Stimulated activated CD4-positive, alpha-beta T cell treated with anti-CD3 and anti-CD28 coated beads, TNF-alpha, amount 100 ng/mL, for 4 hours (primary cell): ENCODE data around the gene TMEM174.
"Not testable (repeated sequence)": the region's sequence is repeated elsewhere in the genome, so short reads cannot be mapped to it uniquely, and the experiment has no call there.

ENCODE experiments used
- DNase-seq, 3 experiments: peaks; one replicate each; pipeline ENCODE4 v3.0.0-alpha.2; 2020; ENCODE audit warnings: low read depth in 3 of 3

The TMEM174 gene

DNA sequence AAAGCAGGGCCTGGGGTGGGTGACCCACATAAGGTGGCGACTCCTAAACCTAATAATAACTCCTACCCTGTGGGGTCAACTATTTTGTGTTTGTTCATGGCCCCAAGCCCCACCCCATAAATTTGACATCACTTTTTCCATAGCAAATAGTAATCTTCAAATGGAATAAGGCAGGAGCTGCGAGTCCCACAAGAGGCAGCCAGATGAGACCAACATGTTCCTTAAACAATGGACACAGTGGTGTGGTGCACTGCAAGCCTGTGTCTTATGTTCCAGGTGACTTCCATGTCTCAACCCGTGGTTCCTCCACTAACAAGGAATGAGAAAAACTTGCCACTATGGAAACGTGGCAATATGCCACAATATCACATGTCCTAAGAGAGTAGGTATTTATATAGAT is 20.6 kb downstream of the TMEM174 start:
- DNase-seq = no peak

DNA sequence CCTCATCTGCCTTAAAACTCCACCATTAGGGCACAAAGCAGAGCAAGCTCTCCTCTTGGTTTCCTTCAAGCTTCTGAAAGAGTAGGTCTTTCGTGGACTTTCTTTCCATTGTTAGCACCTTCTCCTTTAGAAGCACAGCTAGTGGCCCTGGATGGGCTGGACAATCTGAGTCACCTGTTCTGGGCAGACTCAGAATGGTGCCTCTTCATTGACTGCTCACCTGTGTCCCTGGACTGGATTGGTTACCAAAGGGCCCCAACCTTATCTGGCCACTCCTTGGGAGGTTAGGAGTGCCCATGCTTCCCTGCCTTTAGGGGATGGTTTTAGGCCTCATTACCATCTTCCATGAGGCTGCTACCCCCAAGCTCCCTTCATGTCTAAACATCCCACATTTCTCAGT is 23.2 kb downstream of the TMEM174 start:
- no peak for DNase-seq

DNA sequence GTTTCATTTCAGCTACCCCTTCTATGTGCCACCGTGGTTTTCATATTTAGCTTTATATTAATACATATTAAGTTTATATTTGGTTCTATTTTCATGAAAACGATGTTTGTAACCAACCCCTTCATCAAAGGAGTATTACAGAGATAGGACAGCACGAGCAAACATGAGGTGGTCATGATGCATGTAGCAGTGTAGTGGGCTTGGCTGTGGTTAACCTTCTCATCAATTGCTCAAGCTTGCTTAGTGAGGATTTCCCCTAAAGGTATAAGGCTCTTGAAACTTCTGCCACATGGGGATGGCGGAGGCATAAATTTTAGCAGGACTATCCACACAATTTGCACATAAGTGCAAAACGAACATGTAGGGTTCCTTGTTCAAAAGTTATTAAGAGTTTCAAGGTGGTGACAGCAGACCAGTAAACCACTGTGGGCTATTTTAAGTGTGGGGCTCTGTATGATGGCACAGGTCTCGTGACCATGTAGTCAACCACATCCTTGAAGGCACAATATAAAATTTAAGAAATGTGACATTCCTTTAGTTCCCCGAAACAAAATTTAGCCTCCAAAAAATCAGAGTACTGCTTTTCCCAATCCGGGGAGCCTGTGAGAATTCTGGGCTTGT is 24.8 kb downstream of the TMEM174 start:
- DNase-seq = no peak

DNA sequence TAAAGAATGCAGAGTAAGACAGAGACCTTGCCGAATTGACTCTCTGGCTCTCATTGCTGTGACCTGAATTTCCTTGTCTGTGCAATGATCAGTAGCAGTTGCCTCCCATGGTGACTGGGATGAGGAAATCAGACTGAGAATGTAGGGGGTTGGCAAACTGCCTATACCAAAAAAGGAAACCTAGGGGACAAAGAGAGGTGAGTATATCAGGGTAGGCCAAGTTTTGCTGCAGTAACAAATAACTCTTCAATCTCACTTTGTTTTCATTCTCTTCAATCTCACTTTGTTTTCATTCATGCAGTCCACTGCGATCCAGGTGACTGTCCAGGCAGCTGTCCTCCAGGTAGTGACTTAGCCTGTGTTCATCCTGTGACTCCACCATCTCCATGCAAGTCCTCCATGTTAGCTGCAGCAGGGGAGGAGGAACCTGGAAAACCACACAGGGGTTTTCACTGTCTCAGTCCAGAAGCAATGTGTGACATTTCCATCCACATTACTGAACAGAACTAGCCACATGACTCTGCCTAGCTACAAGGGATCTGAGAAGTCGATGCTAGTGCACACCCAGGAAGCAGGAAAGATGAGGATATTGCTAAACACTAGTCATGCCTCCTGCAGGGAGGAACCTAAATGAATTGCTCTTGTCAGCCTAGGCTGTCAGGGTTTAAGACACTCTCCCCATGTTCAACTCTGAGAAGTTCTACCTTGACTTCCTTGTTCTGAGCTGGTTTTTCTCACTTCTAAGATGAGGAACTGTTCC is 26.0 kb downstream of the TMEM174 start:
- no peak for DNase-seq

DNA sequence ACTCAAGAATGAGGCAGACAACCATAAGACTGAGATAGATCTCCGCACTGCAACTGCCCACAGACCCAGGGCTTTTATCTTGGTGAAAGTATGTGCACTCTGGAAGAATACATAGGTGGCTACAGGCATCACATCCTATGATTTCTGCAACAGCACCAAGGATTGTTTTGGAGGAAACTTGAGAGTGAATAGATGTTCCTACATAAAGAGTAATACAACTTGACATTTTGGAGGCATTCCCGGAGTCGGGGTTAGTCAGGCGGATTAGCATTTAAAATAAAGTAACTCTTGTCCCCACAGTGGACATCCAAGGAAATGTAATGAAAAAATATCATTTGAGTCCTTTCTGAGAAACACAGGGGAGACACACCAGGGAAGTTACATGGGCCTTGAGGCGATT is 26.7 kb downstream of the TMEM174 start:
- DNase-seq = no peak

DNA sequence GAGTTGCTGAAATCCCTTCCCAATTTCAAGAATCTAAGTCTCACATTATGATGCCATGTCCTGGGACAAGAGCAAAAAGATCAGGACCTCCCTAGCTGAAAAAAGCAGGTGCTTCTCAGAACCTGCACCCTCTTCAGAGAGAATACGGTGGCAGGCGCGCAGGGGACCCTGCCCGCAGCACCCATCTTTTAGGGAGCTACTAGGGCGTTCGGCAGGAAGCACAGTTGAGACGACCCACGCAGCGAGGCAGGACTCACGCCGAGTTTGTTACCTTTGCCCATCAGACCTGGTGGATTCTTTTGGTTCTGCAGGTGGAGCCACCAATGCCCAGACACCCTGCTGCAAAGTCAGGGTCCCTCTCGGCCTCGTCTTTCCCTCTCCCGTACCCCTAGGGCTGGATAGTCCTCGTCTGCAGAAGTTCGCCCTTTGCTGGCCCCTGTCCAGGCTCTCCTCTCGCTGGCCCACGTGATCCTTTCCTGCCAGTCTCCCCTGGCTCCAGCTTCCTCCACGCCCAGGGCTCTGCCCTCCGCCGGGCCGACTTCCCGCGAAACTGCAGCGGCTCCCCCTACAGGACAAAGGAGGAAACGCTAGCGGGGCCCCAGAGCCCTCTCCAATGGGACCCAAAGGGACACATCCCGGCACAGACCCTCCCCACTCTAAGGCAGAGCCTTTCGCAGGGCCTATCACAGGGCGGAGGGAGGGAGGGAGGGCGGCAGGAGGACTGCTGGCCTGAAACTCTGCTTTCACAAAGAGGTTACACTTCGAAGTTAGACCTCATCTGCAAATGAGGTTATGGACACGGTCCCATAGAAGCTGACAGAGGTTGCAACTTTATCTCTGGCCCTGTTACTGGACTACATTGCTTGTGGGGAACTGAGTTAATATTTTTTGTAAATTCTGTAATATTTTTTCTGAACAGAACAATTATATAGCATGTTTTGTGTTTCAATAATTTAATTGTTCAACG is 28.8 kb downstream of the TMEM174 start:
- DNase-seq = peak; percentile 41 to 56 (median 42)

DNA sequence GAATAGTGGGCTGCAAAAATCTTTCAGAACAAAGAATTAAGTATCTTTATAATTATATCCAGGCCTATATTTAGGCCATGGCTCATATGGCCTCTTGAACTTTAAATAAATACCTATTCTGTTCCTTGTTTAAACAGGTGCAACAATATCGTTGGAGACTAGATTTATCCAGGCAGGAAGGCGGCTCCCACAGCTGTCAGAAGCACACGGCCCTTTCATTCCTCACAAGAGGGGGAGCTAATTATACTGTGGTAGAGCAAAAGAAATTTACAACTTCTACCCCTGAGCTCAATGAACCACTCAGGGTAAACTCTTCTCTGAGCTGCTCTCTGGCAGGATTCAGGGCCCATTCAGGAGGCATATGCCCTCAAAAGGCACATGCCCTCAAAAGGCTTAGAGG is 31.3 kb downstream of the TMEM174 start:
- no peak for DNase-seq

DNA sequence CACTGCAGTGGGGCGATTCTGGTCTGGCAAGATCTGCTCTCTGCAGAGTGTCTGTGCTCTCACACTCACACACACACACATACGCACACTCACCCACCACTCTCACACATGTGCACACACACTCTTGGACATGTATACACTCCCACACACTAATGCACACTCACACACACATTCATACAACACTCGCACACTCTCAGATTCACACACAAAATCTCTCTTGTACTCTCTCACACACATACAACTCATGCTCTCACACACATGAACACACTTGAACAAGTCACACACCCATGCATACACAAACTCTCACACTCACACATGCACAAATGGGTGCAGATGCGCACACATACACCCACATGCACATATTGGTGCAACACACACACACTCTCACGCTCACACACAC is 31.7 kb downstream of the TMEM174 start:
- no peak for DNase-seq

DNA sequence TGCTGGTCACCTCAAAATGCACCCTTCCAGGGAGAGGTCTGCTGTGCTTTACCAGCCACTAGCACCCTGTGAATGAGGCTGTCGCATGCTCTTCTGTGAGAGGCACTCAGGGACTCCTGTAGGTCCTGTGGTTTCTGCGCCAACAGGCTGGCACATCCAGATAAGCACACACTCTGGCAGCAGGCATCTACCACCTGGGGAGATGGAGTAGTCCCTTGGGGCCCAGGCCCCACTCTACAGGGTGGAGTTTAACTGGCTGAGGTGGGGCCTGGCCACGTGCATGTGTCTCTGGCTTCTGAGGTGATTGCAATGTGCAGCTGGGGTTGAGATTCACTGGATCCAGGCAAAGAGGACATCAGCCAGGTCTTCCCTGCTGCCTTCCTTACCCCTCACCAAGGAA is 32.3 kb downstream of the TMEM174 start:
- no peak for DNase-seq

DNA sequence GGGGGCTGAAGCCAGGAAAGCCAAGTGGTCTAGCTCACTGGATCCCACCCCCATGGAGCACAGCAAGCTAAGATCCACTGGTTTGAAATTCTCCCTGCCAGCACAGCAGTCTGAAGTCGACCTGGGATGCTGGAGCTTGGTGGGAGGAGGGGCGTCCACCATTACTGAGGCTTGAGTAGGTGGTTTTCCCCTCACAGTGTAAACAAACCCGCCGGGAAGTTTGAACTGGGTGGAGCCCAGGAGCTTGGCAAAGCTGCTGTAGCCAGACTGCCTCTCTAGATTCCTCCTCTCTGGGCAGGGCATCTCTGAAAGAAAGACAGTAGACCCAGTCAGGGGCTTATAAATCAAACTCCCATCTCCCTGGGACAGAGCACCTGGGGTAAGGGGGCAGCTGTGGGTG is 34.2 kb downstream of the TMEM174 start:
- DNase-seq = not testable (repeated sequence)

DNA sequence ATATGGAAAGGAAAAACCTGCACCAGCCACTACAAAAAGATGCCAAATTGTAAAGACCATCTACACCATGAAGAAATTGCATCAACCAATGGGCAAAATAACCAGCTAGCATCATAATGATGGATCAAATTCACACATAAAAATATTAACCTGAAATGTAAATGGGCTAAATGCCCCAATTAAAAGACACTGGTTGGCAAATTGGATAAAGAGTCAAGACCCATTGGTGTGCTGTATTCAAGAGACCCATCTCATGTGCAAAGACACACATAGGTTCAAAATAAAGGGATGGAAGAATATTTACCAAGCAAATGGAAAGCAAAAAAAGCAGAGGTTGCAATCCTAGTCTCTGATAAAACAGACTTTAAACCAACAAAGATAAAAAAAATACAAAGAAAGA is 36.1 kb downstream of the TMEM174 start:
- DNase-seq = not testable (repeated sequence)

DNA sequence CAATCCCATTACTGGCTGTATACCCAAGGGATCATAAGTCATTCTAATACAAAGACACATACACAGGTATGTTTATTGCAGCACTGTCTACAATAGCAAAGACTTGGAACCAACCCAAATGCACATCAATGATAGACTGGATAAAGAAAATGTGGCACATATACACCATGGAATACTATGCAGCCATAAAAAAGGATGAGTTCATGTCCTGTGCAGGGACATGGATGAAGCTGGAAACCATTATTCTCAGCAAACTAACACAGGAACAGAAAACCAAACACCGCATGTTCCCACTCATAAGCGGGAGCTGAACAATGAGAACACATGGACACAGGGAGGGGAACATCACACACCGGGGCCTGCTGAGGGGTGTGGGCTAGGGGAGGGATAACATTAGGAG is 39.7 kb downstream of the TMEM174 start:
- not testable (repeated sequence) for DNase-seq

DNA sequence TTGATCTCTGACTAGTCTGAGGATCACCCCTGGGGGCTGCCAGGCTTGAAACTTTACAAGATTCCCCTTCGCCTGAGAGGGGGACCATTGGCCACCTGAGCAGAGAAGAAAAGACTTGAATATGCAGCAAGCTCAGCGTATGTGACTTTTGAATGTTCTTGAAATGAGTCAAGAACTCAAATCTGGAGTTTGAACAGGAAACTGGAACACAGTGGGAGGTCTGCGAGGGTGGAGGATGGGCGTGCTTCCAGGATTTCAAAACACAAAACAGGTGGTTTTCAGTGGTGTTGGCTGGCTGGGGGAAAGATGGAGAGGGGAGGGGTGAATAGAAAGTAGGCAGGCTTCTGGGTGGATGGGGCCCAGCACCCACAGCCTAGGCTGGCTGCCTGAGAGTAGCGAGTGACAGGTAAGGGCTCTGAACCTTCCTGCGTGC is 40.6 kb downstream of the TMEM174 start:
- DNase-seq = no peak

DNA sequence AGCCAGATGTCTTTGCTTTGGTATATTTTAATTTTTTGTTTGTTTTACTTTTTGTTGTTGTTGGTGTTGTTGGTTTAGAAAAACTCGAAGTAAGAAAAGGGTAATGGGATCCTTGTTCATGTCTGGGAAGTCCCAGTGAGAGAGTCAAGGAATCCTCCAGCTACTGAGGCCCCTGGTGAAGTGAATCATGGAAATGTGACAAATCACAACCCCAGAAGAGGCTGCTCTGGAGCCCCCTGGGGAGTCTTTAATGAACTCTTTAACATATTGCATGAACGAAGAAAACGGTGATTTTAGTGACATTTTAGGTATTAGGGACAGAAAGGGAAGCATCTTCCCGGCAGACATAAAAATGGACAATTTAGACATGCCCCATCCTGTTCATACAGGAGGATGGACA is 41.3 kb downstream of the TMEM174 start:
- no peak for DNase-seq

DNA sequence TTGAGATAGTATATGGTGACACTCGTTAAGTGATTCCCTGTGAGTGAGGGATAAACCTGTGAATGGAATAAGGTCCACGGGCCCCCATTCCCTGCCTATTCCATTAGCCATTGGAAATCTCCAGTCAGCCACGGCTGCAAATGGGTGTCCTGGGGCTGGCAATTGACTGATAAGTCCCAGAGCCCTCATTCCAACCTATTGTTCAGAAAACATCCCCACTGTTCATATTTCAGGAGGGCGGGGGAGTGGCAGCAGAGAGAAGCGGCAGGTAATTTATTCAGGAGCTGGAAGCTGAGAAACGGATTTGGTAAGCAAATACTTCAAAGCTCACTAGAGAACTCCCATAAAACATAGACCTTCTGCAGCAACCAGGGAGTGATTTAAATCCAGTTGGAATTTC is 42.0 kb downstream of the TMEM174 start:
- no peak for DNase-seq

DNA sequence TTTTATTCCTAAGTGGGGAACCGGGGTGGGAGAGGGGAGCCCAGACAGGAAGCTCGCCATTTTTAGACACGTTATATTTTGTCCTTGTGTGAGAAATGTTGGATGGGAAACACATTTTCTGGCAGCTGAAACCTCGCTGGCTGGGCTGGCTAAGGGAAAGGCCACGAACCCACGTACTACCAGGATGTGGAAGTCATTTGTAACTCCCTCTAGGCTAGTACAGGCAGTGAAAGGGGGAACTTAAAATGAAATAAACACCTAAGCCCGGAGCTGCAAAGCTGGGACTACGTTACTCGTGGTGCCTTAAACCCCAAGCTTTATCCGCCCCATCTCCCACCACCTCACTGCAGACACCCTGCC is 42.5 kb downstream of the TMEM174 start:
- no peak for DNase-seq

DNA sequence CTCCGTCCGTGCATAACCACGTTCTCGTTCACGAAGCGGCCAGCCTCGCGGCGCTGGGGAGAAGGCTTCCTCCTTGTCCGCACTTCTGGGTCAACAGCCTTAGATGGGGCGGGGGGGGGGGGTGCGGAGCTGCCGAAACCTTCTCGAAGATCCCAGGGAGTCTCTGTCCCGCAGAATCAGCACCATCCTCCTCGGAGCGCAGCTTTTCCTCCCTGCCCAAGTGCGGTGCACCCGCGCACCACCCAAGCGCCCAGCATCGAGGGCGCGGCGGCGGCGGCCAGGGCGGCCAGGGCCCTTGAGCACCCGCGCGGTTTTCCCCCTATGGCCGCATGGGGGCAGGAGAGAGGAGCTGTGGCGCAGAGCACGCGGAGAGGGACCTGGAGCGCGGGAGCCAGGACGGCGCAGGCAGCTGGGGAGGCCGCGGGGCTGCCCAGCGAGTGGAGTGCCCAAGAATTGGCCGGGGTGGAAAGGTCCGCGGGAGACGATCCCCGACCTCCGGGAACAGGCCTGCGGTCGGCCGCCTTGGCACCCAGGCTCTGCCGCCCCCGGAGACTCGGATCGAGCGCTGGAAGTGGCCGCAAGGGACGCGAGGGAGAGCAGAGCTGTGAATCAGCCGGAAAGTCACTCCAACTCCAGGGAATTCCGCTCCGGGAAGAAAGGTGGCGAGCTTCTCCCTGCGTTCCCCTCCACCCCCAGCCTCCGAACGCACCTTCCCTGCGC is 43.1 kb downstream of the TMEM174 start:
- peak; percentile 14 to 41 (median 30) for DNase-seq

DNA sequence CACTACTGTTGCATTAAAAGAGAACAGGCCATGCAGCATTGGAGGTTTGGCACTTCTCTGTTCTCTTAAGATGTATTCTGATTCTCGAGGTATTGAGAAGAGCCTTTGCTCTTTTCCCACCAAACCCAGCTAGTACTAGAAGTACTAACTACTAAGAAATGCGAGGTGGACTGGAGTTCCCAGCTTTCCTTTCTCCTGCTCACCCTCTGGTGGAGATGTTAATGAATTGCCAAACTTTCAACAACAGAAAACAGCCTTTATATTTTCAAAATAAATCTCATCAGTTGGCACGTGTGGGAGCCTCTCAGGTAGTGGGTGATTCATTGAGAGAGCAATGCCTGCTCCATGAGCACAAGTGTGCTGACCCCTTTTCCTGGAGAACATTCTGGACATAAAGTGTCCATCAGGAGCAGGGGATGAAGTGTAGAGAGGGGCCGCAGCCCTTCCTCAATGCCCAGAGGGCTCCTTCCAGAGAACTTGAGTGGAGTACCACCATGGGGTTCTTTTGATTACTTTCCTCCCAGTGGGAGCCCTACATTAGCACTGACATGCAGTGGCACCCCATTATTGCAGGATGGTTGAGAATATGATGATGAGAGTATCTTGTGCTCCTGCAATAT is 45.7 kb downstream of the TMEM174 start:
- DNase-seq = no peak

DNA sequence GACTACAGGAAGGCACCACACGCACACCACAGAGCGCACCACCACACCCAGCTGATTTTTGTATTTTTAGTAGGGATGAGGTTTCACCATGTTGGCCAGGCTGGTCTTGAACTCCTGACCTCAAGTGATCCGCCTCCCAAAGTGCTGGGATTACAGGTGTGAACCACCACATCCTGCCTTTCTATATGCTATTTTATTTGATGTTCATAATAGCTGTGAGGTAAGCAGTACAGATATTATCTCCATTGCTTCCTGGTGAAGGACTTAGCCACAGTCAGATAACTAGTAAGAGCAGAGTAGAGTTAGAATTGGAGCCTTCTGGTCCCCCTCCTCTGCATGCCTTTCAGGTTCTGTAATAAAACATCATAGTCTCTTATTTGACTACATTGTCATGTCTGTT is 46.3 kb downstream of the TMEM174 start:
- not testable (repeated sequence) for DNase-seq

DNA sequence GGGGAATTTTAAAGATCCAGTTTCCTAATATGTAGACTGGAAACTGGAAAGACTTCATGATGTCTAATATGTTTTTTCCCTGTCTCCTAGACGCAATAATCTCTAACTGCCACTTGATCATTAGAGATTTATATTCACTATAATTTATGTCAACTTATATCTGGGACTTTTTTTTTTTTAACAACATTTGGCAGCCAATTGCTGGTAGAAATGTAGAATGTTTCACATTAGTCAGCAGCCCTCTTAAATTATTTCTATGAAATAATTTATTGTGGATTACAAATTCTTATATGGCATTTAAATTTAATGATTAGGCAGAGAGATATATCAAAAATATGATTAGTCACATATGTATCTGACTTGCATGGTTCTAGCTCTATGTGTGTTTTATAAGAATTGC is 48.2 kb downstream of the TMEM174 start:
- DNase-seq = no peak

DNA sequence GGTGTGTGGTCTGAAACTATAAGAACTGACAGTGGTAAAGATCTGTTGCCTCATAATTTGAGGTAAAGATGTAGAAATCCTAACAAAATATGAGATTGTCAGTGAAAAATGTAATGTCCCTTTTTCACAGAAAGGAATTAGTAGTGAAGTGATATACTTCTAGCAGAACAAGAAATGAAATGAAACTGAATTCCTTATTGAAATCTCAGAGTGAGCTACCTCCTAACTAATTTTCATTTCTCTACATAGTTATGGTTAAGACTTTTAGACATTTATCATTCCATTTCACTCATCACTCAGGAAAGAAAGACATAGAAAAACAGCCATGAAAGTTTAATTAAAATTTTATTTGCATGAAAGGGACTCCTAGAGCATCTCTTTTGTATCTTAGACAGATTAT is 48.7 kb downstream of the TMEM174 start:
- no peak for DNase-seq
